BE2C (cell line): ENCODE results near the gene CCDC172.

Experiments used
- DNase-seq: peaks from one replicate; pipeline ENCODE4 v3.0.0-alpha.2; 2020
- H3K27me3 ChIP-seq: fragments of 250-450 bp; sonication (Bioruptor Pico); 2 replicates; pipeline ENCODE4 v1.5.1; 2020; ENCODE audit warnings: mild to moderate bottlenecking
- H3K36me3 ChIP-seq: fragments of 250-450 bp; sonication (Bioruptor Pico); 2 replicates; pipeline ENCODE4 v1.5.1; 2020; ENCODE audit warnings: mild to moderate bottlenecking
- H3K4me1 ChIP-seq: fragments of 250-450 bp; sonication (Bioruptor Pico); 2 replicates; pipeline ENCODE4 v1.5.1; 2020
- H3K4me3 ChIP-seq: 2 replicates; pipeline ENCODE4 v1.5.1; 2011; ENCODE audit warnings: low read depth, low read length
- H3K9me3 ChIP-seq: fragments of 250-450 bp; sonication (Bioruptor Pico); 2 replicates; pipeline ENCODE4 v1.5.1; 2020
- CTCF ChIP-seq: IDR thresholded peaks from 2 replicates; pipeline ENCODE4 v1.5.1; 2012; ENCODE audit warnings: mild to moderate bottlenecking, low read depth, low read length

CCDC172 gene

GRCh38 chr10:116421815-116422214 lies 97.6 kb downstream of the CCDC172 start:
- Histone ChIP-seq H3K4me1 (no peaks in the 10 kb centered on the region), H3K9me3 (no peaks in the 10 kb centered on the region), H3K36me3 (no peaks in the 10 kb centered on the region), H3K4me3 (no peak overlapping the region), H3K27me3 (no peaks in the 10 kb centered on the region)
- no peak for TF ChIP-seq CTCF
- no peak for DNase-seq

- Histone ChIP-seq H3K27me3 (no peaks in the 10 kb centered on the region), H3K9me3 (no peaks in the 10 kb centered on the region), H3K4me1 (no peaks in the 10 kb centered on the region), H3K36me3 (no peaks in the 10 kb centered on the region), H3K4me3 (no peak within 1 kb of the TSS)
- DNase-seq, result no peak
- no peak for TF ChIP-seq CTCF
Observed at GRCh38 chr10:116427671-116428070, 103.4 kb downstream of the CCDC172 start, which contains the start of gene PNLIPRP3. TSS of gene PNLIPRP3 (plus strand) at chr10:116427847. CDS start at chr10:116428013, 166 bp downstream.

- Histone ChIP-seq H3K27me3 (no peaks in the 10 kb centered on the region), H3K4me1 (no peaks in the 10 kb centered on the region), H3K36me3 (no peaks in the 10 kb centered on the region), H3K9me3 (no peaks in the 10 kb centered on the region), H3K4me3 (no peak overlapping the region)
- no peak for TF ChIP-seq CTCF
- no peak for DNase-seq
Observed at GRCh38 chr10:116429288-116429977, 105.2 kb downstream of the CCDC172 start.
